A549 treated with RU486 at 1 μM for 4 hours (cell line): ENCODE data around the gene CELF1. TPM values are rescaled to one million over a fixed set of nuclear protein-coding genes. Genes with fewer than 3 reads are reported as not detected.

Experiments used
- total RNA-seq: library from RNA; stranded (reverse); fragments of 200-300 nt; extraction: Qiagen RNA extraction; gene quantifications from 5 replicates; pipeline ENCODE4 v1.2.3, GENCODE V29; 2022; ENCODE audit warnings: low read depth

Gene CELF1
- total RNA-seq = 40.4 to 54.4 TPM (median 48.2 TPM) in 5 replicates

DNA sequence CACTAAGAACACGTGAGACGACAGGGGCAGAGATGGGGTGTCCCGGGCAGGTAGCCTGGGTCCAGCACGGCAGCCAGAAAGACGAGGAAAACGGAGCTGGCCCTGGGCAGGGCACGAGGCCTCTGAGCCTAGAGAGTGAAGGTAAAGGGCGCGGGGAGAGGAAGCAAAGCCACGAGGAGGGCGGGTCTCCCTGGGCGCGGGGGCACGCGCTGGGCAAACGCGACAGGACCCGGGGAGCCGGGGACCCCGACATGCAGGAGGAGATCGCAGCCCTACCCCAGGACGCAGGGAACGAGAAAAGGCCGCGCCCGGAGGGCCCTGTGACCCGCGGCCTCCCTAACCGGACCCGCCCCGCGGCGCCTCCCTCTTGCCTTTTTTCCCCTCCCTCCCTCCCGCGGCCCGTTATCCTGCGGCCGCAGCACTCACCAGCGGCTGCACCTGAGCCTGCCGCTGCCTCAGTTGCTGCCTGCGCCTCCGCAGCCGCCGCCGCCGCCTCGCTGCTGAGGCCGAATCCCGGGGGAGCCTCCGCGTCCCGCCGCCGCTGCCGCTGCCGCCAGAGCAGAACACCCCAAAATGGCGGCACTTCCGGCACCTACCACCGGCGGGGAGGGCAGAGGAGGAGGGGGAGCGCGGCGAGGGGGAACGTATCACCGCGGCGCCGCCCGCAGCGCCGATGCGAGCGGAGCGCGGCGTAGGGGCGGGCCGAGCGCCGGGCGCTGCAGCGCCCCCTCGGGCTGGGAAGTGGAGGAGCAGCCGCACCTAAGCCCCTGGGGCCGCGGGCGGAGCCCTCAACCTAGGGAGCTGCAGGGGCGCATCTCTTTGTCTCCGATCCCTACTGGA, at the start of gene CELF1:
Gene CELF1 (minus strand): TSS at position 567 of the 840 bp plus-strand sequence. CDS start 53,609 bp downstream, outside the sequence.

DNA sequence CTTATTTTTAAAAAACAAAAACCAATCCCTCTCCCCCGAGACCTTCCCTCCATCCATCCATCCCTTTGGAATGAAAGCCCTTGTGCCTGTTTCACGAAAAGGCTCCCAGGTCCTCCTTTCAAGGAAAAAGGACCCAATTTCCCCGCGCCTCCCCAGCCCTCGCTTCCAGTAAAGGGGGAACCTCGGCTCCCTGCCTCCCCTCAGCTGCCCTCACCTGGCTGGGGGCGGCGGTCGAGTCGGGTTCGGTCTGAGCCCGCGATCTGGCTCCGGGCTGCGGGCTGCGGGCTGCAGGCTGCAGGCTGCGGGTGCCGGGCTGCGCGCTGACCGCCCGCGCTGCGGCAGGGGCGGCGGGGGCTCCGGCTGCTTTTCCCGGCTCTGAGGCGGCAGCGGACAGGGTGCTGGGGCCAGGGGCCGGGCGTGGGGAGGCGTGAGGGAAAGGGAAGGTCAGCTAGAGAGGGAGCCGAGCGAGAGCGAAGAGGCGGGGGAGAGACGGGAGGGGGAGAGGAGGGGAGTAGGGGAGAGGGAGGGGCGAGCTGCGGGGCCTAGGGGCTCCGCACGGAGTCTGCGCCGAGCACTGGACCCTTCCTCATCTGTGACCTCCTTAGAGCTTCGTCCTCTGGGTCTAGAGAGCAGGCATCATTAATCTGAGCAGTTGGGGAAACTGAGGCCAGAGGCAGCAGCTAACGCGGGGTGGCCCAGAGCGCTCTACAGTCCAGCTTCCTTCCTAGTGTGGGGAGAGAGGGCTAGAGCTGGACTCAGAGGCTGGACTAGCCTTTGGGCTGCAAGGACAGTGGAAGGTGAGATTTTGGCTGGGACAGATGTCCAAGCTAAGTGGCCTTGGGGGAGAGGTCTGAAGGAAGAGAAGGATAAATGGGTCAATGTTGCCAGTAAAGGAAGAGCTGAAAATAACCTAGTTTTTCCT, 41.3 kb upstream of the CELF1 start, which contains the start of gene C1QTNF4:
Gene C1QTNF4 (minus strand): TSS at position 478 of the 922 bp plus-strand sequence. CDS start 3,601 bp downstream, outside the sequence.

DNA sequence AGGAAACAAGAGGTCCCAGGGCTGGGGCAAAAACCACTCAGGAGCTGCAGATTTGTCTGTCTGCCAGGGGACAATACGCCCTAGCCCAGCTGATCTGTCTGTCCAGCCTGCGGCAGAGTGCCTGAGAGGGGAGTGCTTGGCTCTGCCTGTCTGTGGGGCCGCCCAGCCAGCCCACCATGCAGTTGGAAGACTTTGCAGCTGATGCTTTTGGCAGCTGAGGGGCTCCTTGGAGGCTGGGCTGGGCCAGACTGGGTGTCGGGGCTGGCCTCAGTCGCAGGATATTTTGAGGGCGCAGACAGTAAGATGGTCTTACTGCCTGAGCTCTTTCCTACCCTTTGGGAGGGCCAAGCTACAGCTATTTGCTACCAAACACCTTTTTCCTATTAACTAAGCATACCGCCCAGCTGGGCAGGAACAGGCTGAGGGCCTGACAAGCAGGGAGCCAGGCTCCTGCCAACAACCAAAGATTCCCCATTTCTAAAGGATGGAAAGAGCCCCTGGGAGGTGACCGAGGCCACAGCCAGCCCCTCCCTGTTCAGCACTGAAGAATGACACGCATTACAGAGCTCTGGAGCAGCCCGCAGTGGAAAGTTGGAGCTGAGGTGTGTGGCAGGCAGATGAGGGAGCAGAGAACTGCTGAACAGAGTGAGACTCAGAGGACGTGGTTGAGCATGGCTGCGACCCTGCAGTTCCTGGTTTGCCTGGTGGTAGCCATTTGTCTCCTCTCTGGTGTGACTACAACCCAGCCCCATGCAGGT, 33.3 kb upstream of the CELF1 start, which contains the start of gene FAM180B:
Gene FAM180B (plus strand): TSS at position 581 of the 758 bp plus-strand sequence. CDS start 91 bp downstream, at position 672.

DNA sequence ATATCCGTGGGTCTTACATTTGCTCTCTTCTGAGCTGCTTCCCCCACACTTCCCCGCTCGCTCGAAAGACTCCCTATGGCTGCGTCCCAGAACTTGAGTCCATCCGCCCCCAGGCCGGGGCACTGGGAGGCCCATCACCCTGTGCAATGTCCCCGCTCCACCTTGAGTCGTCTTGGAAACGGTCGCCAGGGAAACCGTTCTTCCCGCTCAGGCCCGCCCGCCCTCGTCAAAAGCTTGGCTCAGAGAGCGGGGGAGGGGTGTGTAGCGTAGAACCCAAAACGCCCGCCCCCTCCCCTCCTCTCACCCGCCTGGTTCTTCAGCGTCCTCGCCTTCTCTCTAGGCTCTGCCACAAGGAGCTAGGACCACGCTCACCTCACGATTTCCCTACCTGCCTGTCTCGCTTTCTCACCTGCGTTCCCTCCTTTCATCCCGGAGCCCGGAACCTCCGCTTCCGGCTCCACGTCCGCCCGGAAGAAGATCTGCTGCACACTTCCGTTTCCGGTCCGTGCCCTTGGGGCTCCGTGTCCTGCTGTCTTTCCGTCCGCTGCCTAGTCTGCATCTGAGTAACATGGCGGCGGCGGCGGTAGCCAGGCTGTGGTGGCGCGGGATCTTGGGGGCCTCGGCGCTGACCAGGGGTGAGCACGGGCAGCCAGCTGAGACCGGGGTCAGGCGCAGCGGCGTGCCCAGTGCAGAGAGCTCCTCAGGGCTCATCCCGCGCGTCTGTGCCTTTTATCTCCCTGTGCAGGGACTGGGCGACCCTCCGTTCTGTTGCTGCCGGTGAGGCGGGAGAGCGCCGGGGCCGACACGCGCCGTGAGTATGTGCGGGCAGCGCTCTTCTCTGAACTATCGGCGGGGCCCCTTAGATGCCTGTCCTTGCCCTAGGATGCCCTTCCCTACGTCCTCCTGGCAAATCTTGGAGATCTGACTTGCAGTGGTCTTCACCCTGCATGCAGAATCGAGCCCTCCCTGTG, 25.9 kb upstream of the CELF1 start, which contains the start of the genes KBTBD4 and NDUFS3:
Gene KBTBD4 (minus strand): TSS at position 447 of the 971 bp plus-strand sequence. CDS start 19 bp downstream, at position 428.
Gene NDUFS3 (plus strand): TSS at position 551 of the 971 bp plus-strand sequence. CDS start 18 bp downstream, at position 569.

DNA sequence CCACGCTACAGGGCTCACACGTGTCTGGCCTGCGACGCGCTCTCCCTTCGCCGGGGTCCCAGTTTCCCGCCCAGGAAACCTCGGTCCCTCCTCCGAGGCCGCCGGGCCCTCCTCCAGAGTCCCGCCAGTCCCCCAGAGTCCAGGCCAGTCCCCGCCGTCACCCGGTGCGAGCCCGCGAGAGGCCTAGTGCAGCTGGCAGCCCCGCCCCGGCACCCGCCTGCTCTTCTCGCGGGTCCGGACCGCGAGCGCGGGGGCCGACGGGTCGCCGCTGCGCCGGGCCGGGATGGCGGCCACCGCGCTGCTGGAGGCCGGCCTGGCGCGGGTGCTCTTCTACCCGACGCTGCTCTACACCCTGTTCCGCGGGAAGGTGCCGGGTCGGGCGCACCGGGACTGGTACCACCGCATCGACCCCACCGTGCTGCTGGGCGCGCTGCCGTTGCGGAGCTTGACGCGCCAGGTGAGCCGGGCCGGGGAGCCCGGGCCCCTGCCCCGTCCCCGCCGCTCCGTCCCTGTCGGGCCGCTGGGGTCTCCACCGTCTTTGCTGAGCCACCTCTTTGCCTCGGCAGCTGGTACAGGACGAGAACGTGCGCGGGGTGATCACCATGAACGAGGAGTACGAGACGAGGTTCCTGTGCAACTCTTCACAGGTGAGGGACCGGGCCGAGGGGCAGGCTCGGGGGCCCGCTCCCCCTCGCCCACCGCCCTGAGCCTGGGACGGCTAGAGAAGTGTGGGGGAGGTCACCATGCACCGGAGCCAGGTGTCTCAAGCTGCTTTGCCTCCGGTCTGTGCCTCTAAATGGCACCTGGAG, 12.6 kb upstream of the CELF1 start, which contains the start of gene PTPMT1:
Gene PTPMT1 (plus strand): TSS at position 260 of the 809 bp plus-strand sequence. CDS start 24 bp downstream, at position 284.

DNA sequence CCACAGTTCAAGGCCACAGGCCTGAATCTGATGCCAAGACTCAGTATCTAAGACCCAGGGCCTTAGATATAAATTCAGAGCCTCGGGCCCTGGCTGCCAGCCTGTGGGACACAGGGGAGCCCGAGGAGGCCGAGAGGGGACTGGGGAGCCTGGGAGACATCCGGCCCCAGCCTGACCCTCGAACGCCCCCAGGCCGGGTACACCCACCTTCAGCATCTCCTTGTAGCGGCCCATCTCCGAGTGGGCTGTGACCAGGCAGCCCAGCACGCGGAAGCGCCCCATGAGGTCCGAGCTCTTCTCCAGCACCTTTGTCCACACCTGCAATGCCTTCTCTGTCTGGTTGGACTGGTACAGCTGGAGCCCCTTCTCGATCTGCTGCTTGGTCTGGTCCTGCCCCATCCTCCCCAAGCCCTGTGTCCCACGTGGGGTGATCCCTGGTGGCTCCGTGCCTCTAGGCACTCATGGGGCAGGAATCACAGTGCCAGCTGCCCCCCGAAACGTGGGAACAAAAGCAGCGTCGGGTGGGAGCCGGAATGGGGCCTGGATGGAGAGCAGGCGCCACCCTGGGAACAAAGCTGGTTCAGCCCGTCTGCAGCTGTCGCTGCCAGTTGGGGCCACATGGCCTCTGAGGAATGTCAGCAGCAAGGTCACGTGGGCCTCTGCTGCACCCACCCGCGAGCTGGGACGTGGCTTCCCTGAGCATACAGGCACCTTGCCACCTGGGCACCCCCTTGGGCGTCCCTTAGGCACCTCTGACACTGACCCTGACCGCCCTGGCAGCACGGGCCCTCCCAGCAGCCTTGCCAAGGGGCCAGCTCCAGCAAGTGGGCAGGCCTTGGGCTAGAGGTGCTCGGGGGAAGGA, 104.1 kb downstream of the CELF1 start, which contains the start of gene RAPSN:
Gene RAPSN (minus strand): TSS at position 571 of the 862 bp plus-strand sequence. CDS start 172 bp downstream, at position 399.

DNA sequence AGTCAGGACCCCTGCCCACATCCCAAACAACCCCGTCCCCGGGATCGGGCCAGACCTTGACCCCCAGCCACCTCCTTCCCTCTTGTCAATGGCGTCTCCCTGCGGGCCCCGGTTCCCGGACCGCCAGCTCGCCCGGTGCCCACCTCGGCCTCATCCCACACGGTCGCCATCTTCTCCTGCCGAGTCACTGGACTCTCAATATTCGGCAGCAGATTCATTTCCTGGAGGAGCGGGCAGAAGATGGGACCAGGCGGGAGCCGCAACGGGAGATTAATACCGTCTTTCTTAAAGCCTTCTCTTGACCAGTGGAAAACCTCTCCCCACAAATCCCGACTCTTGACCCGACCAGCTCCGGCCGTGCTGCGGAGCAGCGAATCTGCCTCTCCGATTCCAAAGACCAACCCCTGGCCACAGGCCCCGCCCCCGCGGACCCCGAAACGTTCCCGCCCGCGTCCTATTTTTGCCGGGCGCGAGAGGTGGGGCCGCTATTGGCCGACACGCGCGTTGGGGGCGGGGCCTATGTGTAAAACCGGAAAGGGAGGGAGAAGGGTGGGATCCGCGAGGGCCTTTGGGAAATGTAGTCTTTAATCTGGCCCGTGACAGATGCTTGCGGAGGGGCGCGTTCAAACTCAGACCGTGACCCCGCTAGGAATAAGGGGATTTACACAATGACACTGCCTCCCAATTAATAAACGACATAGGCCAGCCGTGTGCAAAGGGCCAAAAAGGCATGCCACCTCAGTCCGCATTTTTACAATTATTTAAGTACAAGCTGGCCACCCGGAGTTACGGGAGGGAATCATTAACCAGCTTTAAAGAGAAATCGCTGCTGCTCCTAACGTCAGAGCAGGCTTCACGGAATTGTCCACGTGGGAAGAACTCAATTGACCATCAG, 126.6 kb downstream of the CELF1 start, which contains the start of gene PSMC3:
Gene PSMC3 (minus strand): TSS at position 378 of the 895 bp plus-strand sequence. CDS start 160 bp downstream, at position 218.

Other genes with a start within 250 kb of the CELF1 start
- gene MYBPC3, start 200.4 kb downstream of the CELF1 start, total RNA-seq = 0.06 to 0.13 TPM (median 0.08 TPM) in 5 replicates
- 0.09 TPM in 1 of 5 replicates, not detected in the others for gene SPI1, start 174.6 kb downstream of the CELF1 start, total RNA-seq
- 38.8 to 55.3 TPM (median 43.5 TPM) in 5 replicates for gene SLC39A13, start 144.5 kb downstream of the CELF1 start, total RNA-seq
- gene PSMC3, start 126.7 kb downstream of the CELF1 start, total RNA-seq = 184 to 261 TPM (median 197 TPM) in 5 replicates
- gene RAPSN, start 104.0 kb downstream of the CELF1 start, total RNA-seq = 0.07 TPM in 1 of 5 replicates, not detected in the others
- 57.9 to 80.3 TPM (median 79.2 TPM) in 5 replicates for gene PTPMT1, start 12.5 kb upstream of the CELF1 start, total RNA-seq
- 16.6 to 19.1 TPM (median 18.0 TPM) in 5 replicates for gene KBTBD4, start 25.8 kb upstream of the CELF1 start, total RNA-seq
- 104 to 151 TPM (median 132 TPM) in 5 replicates for gene NDUFS3, start 25.9 kb upstream of the CELF1 start, total RNA-seq
- 0.07 TPM in 1 of 5 replicates, not detected in the others for gene FAM180B, start 33.5 kb upstream of the CELF1 start, total RNA-seq
- gene C1QTNF4, start 41.3 kb upstream of the CELF1 start, total RNA-seq = 0.13 to 0.22 TPM in 2 of 5 replicates, not detected in the others
- gene MTCH2, start 89.4 kb upstream of the CELF1 start, total RNA-seq = 117 to 197 TPM (median 126 TPM) in 5 replicates
- gene AGBL2, start 162.2 kb upstream of the CELF1 start, total RNA-seq = 0.78 to 1.5 TPM (median 1.1 TPM) in 5 replicates
- gene FNBP4, start 214.2 kb upstream of the CELF1 start, total RNA-seq = 46.0 to 67.8 TPM (median 57.4 TPM) in 5 replicates